Limb (tissue), 2 donors: ENCODE measurements around the gene KAT6B.

ENCODE experiments used
- DNase-seq, 2 donors: peaks; one replicate each; pipeline ENCODE4 v3.0.0-alpha.2; 2016; ENCODE audit errors: extremely low spot score in 2 of 2

The KAT6B gene

GRCh38 chr10:74949034-74949832 is 122.8 kb downstream of the KAT6B start:
- no peak for DNase-seq

GRCh38 chr10:74949843-74950765 is 123.7 kb downstream of the KAT6B start:
- no peak for DNase-seq

- DNase-seq = no peak
Measured at GRCh38 chr10:74953214-74953613, 126.8 kb downstream of the KAT6B start.

GRCh38 chr10:74955796-74956195 is 129.4 kb downstream of the KAT6B start:
- no peak for DNase-seq

DNA sequence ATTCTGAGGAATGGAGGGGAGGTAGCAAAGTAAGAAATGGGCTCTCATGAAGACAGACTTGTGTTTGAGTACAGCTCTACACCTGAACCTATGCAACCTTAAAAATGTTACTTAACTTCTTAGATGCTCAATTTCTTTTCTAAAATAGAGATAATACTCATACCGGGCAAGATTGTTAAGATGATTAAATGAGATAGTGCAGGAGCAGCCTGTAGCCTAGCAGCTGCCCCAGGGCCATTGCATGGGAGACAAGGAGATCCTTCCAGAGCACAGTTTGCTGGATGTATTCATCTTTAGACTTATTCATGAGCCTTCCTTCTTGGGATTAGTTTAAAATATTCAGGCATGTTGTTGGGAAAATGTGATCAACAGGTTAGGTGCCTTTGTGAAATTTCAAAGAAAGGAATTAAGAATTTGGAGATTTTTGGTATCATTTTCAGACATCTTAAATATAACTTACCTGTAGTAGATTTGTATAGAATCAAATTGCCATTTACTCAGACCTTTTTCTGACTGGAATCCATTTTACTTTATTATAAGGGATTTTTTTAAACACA is 130.2 kb downstream of the KAT6B start:
- DNase-seq = no peak

DNA sequence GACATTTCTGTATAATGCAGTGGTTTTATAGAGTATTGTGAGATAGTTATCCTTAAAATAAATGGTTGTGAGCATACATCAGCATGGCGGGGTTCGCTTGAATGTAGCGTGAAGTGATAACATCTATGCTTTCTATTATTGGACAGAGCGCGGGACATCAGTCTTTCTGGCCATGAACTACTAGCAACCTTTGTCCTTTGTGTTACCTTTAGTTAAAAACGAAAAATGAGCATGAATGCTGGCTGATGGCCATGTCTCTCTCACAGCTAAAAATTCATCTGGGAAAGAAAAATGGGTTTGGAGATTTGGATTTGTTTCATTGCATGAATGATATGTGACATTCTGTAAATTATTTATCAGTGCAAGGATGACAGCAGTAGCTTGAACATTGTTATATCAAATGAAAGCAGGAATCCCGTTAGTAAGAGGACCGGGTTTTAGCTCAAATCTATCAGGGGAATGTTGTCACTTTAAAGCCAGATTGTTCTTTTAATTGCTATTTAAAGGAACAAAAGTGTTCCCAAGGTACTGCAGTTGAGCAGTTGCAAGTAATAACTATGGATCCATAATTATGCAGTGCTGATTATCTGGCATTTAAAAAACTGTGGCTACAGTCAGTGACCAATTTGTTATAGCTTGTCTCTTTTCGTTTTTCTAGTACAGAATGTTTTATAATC is 131.0 kb downstream of the KAT6B start:
- no peak for DNase-seq

GRCh38 chr10:74958316-74958715 is 131.9 kb downstream of the KAT6B start:
- DNase-seq = no peak

DNA sequence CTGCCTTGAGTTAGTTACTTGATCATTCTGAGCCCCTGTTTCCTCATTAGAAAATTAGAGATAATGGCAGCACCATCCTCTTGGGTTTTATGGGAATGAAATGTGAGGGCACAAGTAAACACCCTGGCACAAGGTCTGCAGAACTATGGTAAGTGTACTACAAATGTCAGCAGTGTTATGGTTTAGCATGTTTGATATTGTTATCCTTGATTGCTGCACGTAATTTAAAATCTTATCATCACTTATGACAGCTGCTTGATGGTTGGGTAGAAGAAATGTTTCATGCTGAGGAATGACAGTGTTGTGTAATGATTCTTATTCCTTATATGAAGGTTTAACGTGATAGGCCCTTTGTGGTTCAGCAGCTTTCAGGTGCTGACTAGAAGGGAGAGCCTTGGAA is 134.3 kb downstream of the KAT6B start:
- DNase-seq = no peak

DNA sequence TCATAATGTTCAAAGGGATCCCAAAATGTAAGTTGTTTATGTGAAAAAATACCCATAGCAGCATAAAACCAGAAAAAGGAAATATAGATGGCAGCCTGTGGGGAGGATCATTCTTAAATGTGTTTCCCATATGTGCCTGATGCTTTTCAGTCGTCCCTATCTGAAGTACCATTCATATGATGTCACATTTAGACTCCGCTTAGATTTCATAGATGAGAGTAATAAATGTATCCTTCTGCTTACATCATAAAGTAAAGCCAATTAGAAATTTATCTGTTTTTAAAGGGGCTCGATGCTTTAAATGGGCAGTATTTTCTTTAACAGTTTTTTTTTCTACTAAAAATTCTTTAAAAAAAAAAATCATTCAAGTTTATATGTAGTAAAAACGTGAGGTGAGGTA is 136.1 kb downstream of the KAT6B start:
- peak in 1 of 2 donors; percentile 13 for DNase-seq

- DNase-seq = no peak
Measured at GRCh38 chr10:74963549-74963948, 137.1 kb downstream of the KAT6B start.

DNA sequence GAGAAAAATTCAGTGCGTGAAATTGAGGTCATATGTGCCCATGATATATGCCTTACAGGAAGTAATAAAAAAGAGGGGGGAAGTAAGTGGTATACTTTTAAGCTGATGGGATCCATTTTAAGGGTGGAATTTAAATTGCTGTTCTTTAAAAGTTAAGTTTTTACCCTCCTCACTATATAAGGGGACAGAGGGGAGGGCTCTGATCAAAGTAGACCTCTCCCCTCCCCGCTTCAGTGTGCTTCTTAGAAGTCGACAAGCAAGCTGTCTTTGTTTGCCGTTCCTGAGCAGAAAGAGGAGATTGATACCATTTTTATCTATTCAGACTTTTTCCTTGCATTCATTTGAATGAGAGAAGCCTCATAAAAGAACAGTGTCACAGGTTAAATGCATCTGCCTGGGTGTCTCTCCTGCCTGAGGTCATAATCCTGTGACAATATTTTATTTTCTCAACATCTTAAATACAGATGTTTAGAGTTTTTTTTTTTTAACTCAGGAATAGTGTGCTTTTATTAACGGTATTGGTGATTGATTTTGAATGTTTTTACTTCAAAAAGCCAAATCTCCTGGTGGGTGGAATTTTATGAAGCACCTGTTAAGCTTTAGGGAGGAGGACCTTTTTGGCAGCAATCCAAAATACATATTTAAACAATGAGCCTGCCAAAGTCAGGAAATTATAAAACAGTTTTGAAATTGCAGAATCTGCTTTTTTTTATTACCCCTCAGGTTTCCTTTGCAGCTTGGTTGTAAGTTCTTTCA is 141.7 kb downstream of the KAT6B start:
- DNase-seq = peak in 1 of 2 donors; percentile 34

DNA sequence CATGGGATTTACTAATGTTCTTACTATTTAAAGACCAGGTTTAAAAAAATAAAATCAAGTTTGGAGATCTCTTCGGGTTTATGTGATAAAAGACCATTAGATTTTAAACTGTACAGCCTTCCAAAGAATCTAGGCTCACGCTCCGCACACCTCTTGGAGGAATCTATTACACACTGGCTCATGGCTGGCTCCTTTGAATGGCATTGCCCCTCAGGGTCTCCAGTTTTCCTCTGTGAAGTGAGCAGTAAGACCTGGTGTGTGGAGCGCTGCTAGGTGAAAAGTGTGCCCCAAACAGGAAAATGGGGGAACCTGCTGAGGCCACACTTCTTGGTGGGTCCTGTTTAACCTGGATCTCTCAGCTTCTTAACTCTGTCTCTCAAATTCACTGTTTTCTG is 142.3 kb downstream of the KAT6B start:
- no peak for DNase-seq

- DNase-seq = no peak
Measured at GRCh38 chr10:74969093-74969492, 142.7 kb downstream of the KAT6B start.

- no peak for DNase-seq
Measured at GRCh38 chr10:74969530-74969929, 143.1 kb downstream of the KAT6B start.

DNA sequence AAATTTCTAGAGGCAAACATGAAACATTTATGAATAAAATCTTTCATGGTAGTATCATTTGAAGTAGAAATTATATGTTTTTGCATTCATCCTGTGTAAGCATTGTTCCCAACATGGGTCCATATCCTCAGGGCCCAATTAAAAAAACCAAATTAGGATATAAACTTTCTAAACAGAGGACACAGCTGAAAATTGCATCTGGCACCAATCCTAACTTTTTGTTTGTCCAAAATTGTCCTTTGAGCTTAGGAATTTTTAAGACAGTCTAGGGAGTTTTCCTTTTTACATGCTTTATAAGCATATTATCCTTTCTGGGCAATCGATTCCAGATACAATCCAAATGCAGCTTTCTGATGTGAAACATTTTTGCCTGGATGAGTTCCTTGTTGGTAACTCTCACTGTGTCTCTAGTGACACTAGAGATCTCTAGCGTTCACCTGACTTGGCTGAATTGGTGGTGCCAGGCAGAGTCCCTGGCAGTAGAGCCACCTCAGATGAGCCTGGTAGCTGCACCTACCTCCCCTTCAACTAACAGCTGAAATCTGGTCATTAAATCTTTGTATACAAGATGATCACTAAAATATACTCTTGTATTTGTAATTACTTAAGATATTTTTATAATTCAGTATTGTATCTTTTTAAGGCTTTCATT is 147.5 kb downstream of the KAT6B start:
- DNase-seq = peak in 1 of 2 donors; percentile 17

DNA sequence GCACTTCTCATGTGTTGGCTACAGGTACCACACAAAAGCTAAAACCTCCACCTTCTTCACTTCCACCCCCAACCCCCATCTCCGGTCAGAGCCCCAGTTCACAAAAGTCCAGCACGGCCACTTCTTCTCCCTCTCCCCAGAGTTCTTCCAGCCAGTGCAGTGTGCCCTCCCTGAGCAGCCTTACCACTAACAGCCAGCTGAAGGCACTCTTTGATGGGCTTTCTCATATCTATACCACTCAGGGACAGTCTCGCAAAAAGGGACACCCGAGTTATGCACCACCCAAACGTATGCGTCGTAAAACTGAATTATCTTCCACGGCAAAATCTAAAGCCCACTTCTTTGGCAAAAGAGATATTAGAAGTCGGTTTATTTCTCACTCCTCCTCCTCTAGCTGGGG is 149.4 kb downstream of the KAT6B start:
- DNase-seq = no peak

DNA sequence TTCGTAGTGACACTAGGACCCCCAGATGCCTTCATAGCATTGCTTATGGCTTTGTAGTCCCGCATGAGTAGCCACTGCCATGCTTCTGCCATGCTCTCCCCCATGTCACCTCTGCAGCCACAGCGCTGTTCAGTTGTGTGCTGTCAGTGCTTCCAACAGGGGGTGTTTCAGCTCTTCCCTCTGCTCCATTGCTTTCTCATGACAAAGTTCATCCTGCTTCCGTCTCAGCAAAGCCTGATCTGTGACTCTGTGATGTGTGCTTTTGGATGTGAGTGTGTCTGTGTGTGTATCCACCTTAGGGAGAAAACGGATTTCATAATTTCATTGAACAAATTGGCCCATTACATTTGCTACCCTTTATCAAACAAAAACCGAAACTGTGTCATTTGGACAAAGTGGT is 150.2 kb downstream of the KAT6B start:
- DNase-seq = no peak

- no peak for DNase-seq
Measured at GRCh38 chr10:74977072-74977471, 150.7 kb downstream of the KAT6B start.

DNA sequence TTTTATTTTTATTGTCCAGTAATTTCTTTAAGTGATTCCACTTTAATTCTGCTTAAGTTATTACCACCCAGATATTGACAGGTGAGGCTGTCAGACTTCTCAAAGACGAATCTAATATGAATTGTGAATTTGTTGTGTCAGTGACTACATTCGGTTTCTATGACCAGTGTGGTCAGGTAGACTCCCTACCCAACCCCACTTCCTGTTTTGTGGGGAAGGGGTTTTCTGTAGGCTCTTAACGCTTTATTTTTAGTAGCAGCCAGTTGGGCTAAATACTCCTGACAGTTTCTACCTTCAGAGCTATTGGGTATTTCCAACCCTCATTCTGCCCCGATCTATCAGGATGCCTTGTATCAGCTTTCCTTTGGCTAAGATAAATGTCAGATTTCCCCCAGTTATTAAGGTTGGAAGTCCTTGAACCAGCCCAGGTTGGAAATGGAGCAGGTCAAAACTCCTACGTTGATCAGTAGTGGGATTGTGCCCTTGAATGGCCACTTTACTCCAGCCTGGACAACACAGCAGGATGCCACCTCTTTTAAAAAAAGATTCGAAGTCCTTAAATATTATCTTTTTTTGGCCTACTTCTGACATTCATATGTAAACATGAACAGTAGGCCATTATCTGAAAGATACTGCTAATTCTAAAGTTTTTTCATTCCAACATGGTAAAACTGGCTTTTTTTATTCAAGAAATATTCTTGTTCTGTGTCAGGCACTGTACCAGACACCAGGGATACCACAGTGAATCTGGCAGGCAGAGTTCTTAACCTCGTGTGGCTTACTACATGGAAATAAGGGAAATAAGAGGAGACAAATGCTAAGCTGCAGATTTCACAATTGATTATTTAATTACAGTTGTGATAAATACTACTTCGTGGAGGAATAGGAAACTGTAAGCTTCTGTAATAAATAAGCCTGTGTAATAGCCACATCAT is 151.8 kb downstream of the KAT6B start:
- no peak for DNase-seq
